Stimulated activated CD4-positive, alpha-beta T cell treated with anti-CD3 and anti-CD28 coated beads, Interleukin-12 subunit alpha, Interleukin-12 subunit beta, amount 100 ng/mL, for 24 hours (primary cell): ENCODE measurements around the gene OPRM1.

Experiments used
- DNase-seq, 2 experiments: peaks; one replicate each; pipeline ENCODE4 v3.0.0-alpha.2; 2020; ENCODE audit warnings: low read depth in 2 of 2

OPRM1 gene

GRCh38 chr6:154276810-154277628, 238.0 kb downstream of the OPRM1 start:
- no peak for DNase-seq

DNA sequence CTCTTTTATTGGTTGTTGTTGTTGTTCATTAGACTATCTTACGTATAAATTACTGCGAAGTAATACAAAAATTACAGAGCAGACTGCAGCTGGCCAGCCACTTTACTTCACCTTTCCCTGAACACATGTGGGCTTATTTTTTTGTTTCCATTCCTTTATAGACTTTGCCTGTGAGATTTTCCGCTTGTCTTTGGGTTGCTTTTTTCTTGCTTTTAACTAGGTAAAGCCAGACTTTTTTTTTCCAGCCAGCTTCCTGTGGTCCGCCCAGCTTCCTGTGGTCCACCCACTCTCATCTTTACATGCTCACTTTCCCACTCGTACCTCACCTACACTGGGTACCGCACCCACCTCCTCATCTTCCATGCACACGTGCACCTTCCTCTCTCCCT, 238.6 kb downstream of the OPRM1 start:
- DNase-seq, result peak in 1 of 2 experiments; percentile 28

DNA sequence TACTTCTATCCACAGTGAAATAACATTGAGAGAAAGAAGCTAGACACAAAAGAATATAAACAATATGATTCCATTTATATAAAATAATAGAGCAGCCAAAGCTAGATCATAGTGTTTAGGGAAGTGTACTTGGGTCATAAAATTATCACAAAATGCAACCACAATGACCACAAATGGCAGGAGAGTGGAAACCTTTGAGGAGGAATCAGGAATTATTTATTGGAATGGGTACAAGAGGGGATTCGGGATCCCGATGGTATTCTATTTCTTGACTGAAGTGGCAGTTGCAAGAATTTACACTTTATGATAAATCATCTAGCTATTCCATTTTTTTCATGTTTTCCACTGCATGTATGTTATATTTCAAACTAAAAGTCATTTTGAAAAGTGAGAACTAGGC, 241.5 kb downstream of the OPRM1 start:
- no peak for DNase-seq

- no peak for DNase-seq
These were observed 245.3 kb downstream of the OPRM1 start for GRCh38 chr6:154284313-154284853.

- no peak for DNase-seq
These were observed 246.8 kb downstream of the OPRM1 start for GRCh38 chr6:154285826-154286225.

- DNase-seq, result no peak
These were observed 250.9 kb downstream of the OPRM1 start for GRCh38 chr6:154289818-154290508.

DNA sequence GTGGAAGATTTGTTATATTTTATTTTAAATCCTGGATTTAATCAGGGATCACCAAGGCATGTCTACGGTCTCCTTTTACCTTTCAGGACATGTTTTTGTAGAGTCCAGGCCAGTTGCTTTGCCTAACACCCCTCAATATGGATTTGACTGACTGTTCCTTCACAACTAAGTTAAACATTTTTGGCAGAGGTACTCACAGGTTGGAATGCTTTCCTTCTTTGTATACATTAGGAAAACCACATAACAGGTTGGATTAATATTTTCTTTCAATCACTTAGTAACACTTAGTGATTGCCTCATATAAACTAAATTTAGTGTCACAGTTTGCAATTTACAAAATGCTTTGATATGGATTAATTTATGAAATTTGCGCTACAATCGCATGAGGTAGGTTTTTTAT, 253.0 kb downstream of the OPRM1 start:
- DNase-seq, result no peak

DNA sequence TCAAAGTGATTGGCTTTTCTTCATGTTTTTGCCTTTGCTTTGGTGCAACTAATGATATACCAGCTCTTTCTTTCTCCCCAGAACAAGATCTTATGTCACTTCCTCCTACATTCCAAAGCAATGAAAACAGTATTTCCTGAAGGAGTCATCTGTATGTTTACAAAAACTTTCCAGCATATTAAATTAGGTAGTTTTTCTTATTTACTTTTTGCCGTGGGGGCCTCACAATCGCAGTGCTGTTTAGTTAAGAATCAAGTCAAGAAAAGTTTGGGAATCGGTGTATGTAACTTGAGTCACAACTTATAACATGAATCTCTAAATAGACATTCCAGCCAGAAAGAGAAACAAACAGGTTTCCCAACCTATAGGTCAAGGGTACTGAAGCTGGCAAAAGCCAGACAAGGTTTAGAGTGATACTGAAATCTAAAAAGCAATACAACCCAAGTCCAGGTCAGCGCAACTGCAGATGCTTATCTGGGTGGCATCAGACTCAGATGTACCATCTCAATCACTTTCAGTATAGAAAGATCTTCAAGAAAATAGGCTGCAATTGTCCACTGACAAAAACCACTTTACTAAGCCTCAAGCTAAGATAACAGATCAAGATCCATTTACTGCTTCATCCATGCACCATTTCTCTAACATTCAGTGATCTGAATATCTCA, 253.9 kb downstream of the OPRM1 start:
- DNase-seq, result no peak

DNA sequence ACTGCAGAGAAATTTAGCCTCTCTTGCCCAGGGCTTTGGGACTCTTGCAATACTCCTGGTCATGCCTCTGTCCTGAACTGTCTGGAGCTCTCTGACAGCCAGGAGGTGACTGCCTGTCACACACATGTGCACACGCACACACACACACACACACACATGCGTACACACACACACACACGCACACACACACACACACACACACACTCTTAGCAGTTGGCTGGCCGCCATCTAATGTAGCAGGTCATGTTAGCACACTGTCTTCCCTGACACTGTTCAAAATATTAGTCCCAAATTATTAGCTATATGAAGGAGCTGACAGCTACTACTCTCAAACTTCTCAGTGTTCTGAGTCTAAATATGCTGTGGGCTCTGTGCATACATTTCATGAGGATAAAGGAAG, 256.7 kb downstream of the OPRM1 start:
- DNase-seq, result no peak
